Progenitor cell of endocrine pancreas (in vitro differentiated cells): ENCODE measurements around the gene CTNNB1. TPM values are rescaled to one million over a fixed set of nuclear protein-coding genes. Genes with fewer than 3 reads are reported as not detected.

ENCODE experiments used
- DNase-seq: peaks from one replicate; pipeline ENCODE4 v3.0.0; 2021; ENCODE audit warnings: low spot score; ENCODE audit not compliant: unreplicated experiment
- H3K27ac Mint-ChIP-seq: 2 replicates; pipeline ENCODE4 v1.8.0; 2021; ENCODE audit warnings: mild to moderate bottlenecking, moderate library complexity, mixed read lengths
- H3K27me3 Mint-ChIP-seq: 2 replicates; pipeline ENCODE4 v1.8.0; 2021; ENCODE audit warnings: mixed read lengths
- H3K36me3 Mint-ChIP-seq: 2 replicates; pipeline ENCODE4 v1.8.0; 2022; ENCODE audit warnings: mixed read lengths; ENCODE audit not compliant: insufficient read depth
- H3K4me1 Mint-ChIP-seq: 2 replicates; pipeline ENCODE4 v1.8.0; 2021; ENCODE audit warnings: low read depth, mixed read lengths
- H3K4me3 Mint-ChIP-seq: 2 replicates; pipeline ENCODE4 v1.8.0; 2021; ENCODE audit warnings: low read depth, mild to moderate bottlenecking, moderate library complexity, mixed read lengths
- H3K9me3 Mint-ChIP-seq: 2 replicates; pipeline ENCODE4 v1.8.0; 2021; ENCODE audit warnings: low read depth, mixed read lengths
- CTCF ChIP-seq: fragments of 200-600 bp; sonication (generic); IDR thresholded peaks from one replicate; pipeline ENCODE4 v1.5.0; 2021; ENCODE audit warnings: antibody characterized with exemption, mild to moderate bottlenecking; ENCODE audit not compliant: unreplicated experiment
- total RNA-seq: library from RNA; stranded (reverse); gene quantifications from 2 replicates; pipeline ENCODE4 v1.2.1, GENCODE V29; 2021

The CTNNB1 gene
- total RNA-seq, 1 donor from 2014 or later = 504 TPM

DNA sequence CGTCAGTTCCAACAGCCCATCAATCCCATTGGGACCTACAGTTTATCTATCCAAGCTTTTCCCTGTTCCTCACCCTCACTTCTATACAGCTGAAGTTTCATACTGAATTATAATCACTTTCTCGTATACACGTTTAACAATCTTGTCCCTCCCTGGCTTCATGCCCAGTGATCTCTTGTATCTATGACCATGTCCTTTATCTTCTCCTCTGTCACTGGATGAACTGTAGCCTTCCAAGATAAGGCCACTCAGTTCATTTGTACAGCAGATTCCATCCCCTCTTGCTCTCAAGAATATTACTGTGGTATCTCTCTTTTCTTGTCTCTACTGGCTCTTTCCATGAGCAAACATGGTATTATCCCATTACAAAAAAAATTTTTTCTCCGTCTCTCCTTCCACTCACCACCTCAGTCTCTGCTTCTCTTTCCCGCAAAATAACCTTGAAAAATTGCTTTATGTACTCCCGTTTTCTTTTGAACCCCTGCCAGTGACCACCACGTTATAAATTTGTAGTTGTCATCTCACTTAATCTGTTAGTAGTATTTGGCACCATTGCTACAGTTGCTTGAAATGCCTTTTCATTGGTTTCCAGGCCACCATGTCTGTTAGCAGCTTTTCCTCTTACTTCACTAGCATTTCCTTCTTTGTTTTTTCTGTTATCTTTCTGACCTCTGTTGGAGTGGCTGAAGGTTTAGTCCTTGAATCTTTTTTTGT, 9.4 kb downstream of the CTNNB1 start:
- H3K27ac Mint-ChIP-seq = peak overlapping the region; percentile 3
- peaks cover 4% of the 10 kb centered on the region for H3K9me3 Mint-ChIP-seq
- no peak for DNase-seq
- TF ChIP-seq CTCF = no peak
- H3K4me1 Mint-ChIP-seq = peaks cover 53% of the 10 kb centered on the region
- no peaks in the 10 kb centered on the region for H3K27me3 Mint-ChIP-seq
- H3K4me3 Mint-ChIP-seq = no peak overlapping the region
- peaks cover 9% of the 10 kb centered on the region for H3K36me3 Mint-ChIP-seq

DNA sequence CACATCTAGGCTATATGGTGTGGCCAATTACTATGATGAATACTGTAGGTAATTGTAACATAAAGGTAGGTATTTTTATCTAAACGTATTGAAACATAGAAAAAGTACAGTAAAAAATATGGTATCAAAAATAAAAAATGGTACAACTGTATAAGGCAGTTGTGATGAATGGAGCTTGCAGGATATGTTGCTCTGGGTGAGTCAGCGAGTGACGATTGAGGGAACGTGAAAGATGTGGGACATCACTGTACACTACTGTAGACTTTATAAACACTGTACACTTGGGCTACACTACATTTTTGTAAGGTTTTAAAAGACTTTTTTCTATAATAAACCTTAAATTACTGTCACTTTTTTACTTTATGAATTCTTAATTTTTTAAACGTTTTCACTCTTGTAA, 10.3 kb downstream of the CTNNB1 start:
- Mint-ChIP-seq H3K36me3 (peaks cover 9% of the 10 kb centered on the region), H3K27me3 (no peaks in the 10 kb centered on the region), H3K4me1 (peaks cover 50% of the 10 kb centered on the region), H3K4me3 (no peak overlapping the region), H3K27ac (no peak overlapping the region), H3K9me3 (peaks cover 4% of the 10 kb centered on the region)
- no peak for TF ChIP-seq CTCF
- DNase-seq = no peak

GRCh38 chr3:41210966-41211365, 11.7 kb downstream of the CTNNB1 start:
- H3K36me3 Mint-ChIP-seq = peaks cover 9% of the 10 kb centered on the region
- H3K27ac Mint-ChIP-seq = no peak overlapping the region
- no peak for DNase-seq
- TF ChIP-seq CTCF = no peak
- no peaks in the 10 kb centered on the region for H3K27me3 Mint-ChIP-seq
- H3K4me1 Mint-ChIP-seq = peaks cover 45% of the 10 kb centered on the region
- peaks cover 4% of the 10 kb centered on the region for H3K9me3 Mint-ChIP-seq
- H3K4me3 Mint-ChIP-seq = no peak overlapping the region

DNA sequence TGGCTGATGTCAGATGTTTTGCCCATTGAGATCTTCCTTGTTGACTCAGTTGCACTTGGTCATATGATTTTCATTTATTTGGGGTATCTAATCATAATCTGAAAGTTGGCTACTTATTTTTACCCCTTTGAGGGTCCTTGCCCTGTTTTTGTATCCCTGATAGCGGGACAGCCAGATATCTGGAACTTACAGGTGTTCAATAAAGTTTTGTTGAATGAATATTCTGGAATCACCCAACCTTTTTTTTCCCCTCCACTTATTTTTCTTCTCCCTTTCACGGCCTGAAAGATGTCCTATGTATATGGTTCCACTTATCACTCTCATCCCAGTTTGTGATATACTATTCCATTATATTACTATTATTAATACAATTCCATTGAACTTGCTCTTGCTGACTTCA, 12.8 kb downstream of the CTNNB1 start:
- DNase-seq = no peak
- peaks cover 9% of the 10 kb centered on the region for H3K36me3 Mint-ChIP-seq
- H3K27ac Mint-ChIP-seq = no peak overlapping the region
- H3K4me3 Mint-ChIP-seq = no peak overlapping the region
- H3K9me3 Mint-ChIP-seq = peaks cover 4% of the 10 kb centered on the region
- H3K27me3 Mint-ChIP-seq = no peaks in the 10 kb centered on the region
- peaks cover 40% of the 10 kb centered on the region for H3K4me1 Mint-ChIP-seq
- TF ChIP-seq CTCF = no peak

GRCh38 chr3:41213588-41213987, 14.3 kb downstream of the CTNNB1 start:
- Mint-ChIP-seq H3K27ac (peak overlapping the region; percentile 33), H3K4me3 (no peak overlapping the region), H3K9me3 (peaks cover 4% of the 10 kb centered on the region), H3K4me1 (peaks cover 28% of the 10 kb centered on the region), H3K36me3 (peaks cover 7% of the 10 kb centered on the region), H3K27me3 (no peaks in the 10 kb centered on the region)
- TF ChIP-seq CTCF = no peak
- no peak for DNase-seq
